Measurements from ENCODE around the gene TUT1. TPM values are rescaled to one million over a fixed set of nuclear protein-coding genes. Genes with fewer than 3 reads are reported as not detected.

Gene TUT1
- total and polyA plus RNA-seq, 2 experiments from 2014 or later, result 12.8 to 22.2 TPM

DNA sequence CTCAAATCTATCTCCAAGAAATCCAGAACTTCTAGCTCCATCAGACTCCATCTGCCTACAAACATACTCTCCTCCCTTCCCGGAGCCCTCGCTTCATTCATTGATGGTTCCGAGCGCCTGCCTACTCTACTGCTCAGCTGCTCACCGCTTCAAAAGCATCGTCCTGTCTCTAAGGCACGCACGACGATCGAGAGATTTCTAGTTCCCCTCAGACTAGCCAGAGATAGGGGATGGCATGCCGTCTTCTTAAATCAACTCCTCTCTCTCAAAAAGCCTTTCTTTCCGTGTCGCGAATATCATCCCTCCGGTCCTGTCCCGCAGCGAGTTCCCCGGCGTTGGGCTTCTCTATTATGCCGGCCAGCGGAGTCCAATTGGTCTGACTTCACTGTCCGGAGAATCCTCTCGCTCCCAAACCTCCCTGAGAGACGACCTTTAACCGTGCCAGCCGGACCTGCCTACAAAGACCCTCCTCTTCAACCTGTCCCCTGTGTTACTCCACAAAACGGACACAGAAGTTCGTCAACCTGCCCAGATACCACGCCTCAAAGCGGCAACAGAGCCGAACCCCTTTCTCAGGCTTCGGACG lies 18.2 kb downstream of the TUT1 start:
- Histone ChIP-seq H2AFZ (no peak overlapping the region), H3K9me2 (ENCODE audit: insufficient read depth) (no peaks in the 10 kb centered on the region), H3K4me1 (ENCODE audit: insufficient read depth) (peaks cover 24% of the 10 kb centered on the region), H3K4me2 (peak overlapping the region; percentile 99), H3K36me3 (ENCODE audit: insufficient read depth) (peaks cover 46% of the 10 kb centered on the region), H3K27me3 (ENCODE audit: insufficient read depth) (no peaks in the 10 kb centered on the region), H3F3A (replicated peaks; ENCODE audit: low read depth) (peaks cover 57% of the 10 kb centered on the region), H4K20me1 (replicated peaks; ENCODE audit: insufficient read depth) (peaks cover 48% of the 10 kb centered on the region), H3K79me2 (replicated peaks; ENCODE audit: insufficient read depth) (peaks cover 55% of the 10 kb centered on the region), H3K4me3 (peak overlapping the region; percentile 79), H3K27ac (ENCODE audit: low read depth) (peak overlapping the region; percentile 7)
- DNase-seq (ENCODE audit: low spot score) (peak; percentile 26), ATAC-seq (peak; percentile 2; the same call in 2 of the 3 replicates)
- no peak for TF ChIP-seq STAT1 (IDR thresholded peaks at IDR 0.05; ENCODE audit: unreplicated experiment)
- TF ChIP-seq, protein P1, sequence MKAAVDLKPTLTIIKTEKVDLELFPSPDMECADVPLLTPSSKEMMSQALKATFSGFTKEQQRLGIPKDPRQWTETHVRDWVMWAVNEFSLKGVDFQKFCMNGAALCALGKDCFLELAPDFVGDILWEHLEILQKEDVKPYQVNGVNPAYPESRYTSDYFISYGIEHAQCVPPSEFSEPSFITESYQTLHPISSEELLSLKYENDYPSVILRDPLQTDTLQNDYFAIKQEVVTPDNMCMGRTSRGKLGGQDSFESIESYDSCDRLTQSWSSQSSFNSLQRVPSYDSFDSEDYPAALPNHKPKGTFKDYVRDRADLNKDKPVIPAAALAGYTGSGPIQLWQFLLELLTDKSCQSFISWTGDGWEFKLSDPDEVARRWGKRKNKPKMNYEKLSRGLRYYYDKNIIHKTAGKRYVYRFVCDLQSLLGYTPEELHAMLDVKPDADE (IDR thresholded peaks at IDR 0.05), result no peak
- TF ChIP-seq, protein P2, sequence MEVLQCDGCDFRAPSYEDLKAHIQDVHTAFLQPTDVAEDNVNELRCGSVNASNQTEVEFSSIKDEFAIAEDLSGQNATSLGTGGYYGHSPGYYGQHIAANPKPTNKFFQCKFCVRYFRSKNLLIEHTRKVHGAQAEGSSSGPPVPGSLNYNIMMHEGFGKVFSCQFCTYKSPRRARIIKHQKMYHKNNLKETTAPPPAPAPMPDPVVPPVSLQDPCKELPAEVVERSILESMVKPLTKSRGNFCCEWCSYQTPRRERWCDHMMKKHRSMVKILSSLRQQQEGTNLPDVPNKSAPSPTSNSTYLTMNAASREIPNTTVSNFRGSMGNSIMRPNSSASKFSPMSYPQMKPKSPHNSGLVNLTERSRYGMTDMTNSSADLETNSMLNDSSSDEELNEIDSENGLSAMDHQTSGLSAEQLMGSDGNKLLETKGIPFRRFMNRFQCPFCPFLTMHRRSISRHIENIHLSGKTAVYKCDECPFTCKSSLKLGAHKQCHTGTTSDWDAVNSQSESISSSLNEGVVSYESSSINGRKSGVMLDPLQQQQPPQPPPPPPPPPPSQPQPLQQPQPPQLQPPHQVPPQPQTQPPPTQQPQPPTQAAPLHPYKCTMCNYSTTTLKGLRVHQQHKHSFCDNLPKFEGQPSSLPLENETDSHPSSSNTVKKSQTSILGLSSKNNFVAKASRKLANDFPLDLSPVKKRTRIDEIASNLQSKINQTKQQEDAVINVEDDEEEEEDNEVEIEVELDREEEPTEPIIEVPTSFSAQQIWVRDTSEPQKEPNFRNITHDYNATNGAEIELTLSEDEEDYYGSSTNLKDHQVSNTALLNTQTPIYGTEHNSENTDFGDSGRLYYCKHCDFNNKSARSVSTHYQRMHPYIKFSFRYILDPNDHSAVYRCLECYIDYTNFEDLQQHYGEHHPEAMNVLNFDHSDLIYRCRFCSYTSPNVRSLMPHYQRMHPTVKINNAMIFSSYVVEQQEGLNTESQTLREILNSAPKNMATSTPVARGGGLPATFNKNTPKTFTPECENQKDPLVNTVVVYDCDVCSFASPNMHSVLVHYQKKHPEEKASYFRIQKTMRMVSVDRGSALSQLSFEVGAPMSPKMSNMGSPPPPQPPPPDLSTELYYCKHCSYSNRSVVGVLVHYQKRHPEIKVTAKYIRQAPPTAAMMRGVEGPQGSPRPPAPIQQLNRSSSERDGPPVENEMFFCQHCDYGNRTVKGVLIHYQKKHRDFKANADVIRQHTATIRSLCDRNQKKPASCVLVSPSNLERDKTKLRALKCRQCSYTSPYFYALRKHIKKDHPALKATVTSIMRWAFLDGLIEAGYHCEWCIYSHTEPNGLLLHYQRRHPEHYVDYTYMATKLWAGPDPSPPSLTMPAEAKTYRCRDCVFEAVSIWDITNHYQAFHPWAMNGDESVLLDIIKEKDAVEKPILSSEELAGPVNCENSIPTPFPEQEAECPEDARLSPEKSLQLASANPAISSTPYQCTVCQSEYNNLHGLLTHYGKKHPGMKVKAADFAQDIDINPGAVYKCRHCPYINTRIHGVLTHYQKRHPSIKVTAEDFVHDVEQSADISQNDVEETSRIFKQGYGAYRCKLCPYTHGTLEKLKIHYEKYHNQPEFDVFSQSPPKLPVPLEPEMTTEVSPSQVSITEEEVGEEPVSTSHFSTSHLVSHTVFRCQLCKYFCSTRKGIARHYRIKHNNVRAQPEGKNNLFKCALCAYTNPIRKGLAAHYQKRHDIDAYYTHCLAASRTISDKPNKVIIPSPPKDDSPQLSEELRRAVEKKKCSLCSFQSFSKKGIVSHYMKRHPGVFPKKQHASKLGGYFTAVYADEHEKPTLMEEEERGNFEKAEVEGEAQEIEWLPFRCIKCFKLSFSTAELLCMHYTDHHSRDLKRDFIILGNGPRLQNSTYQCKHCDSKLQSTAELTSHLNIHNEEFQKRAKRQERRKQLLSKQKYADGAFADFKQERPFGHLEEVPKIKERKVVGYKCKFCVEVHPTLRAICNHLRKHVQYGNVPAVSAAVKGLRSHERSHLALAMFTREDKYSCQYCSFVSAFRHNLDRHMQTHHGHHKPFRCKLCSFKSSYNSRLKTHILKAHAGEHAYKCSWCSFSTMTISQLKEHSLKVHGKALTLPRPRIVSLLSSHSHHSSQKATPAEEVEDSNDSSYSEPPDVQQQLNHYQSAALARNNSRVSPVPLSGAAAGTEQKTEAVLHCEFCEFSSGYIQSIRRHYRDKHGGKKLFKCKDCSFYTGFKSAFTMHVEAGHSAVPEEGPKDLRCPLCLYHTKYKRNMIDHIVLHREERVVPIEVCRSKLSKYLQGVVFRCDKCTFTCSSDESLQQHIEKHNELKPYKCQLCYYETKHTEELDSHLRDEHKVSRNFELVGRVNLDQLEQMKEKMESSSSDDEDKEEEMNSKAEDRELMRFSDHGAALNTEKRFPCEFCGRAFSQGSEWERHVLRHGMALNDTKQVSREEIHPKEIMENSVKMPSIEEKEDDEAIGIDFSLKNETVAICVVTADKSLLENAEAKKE (CRISPR knock-in tag; IDR thresholded peaks at IDR 0.05), result no peak
- TF ChIP-seq, protein P3, sequence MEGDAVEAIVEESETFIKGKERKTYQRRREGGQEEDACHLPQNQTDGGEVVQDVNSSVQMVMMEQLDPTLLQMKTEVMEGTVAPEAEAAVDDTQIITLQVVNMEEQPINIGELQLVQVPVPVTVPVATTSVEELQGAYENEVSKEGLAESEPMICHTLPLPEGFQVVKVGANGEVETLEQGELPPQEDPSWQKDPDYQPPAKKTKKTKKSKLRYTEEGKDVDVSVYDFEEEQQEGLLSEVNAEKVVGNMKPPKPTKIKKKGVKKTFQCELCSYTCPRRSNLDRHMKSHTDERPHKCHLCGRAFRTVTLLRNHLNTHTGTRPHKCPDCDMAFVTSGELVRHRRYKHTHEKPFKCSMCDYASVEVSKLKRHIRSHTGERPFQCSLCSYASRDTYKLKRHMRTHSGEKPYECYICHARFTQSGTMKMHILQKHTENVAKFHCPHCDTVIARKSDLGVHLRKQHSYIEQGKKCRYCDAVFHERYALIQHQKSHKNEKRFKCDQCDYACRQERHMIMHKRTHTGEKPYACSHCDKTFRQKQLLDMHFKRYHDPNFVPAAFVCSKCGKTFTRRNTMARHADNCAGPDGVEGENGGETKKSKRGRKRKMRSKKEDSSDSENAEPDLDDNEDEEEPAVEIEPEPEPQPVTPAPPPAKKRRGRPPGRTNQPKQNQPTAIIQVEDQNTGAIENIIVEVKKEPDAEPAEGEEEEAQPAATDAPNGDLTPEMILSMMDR (conservative IDR thresholded peaks at IDR 0.05; ENCODE audit: low read depth in 2 of 2), result no peak
- TF ChIP-seq EZH2 (IDR thresholded peaks at IDR 0.05; ENCODE audit: low read depth, unreplicated experiment), result no peak
- no peak for TF ChIP-seq CREB1 (CRISPR knock-in tag; IDR thresholded peaks at IDR 0.05; ENCODE audit: low read depth)
- no peak for TF ChIP-seq POLR2AphosphoS5 (IDR thresholded peaks at IDR 0.05; ENCODE audit: low read depth)
- TF ChIP-seq ZNF331 (CRISPR knock-in tag; IDR thresholded peaks at IDR 0.05; ENCODE audit: low read depth), result no peak
- no peak for TF ChIP-seq NANOG (IDR thresholded peaks at IDR 0.05; ENCODE audit: borderline replicate concordance)
- Mint-ChIP-seq H3K36me3 (ENCODE audit: low read depth) (peaks cover 75% of the 10 kb centered on the region), H3K4me1 (peaks cover 33% of the 10 kb centered on the region), H3K27ac (peak overlapping the region; percentile 99), H3K4me3 (peak overlapping the region; percentile 99), H3K27me3 (ENCODE audit: insufficient read depth, low read depth, poor library complexity) (peaks cover 18% of the 10 kb centered on the region), H3K9me3 (no peaks in the 10 kb centered on the region; the same call in 2 of the 3 replicates)

Measured in GM23338 (cell line).